GM12801 (cell line): Measurements from ENCODE around the gene TMEM132D.

Source experiments
- CTCF ChIP-seq: IDR thresholded peaks from one replicate; pipeline ENCODE4 v1.5.1; 2011; ENCODE audit warnings: control low read depth; ENCODE audit not compliant: insufficient read length; ENCODE audit errors: extremely low read depth

Gene TMEM132D

GRCh38 chr12:129200576-129200975 lies 703.2 kb downstream of the TMEM132D start:
- TF ChIP-seq CTCF, result no peak

- TF ChIP-seq CTCF, result no peak
Measured at GRCh38 chr12:129196927-129197326, 706.9 kb downstream of the TMEM132D start.

GRCh38 chr12:129195081-129195480 lies 708.7 kb downstream of the TMEM132D start:
- no peak for TF ChIP-seq CTCF

GRCh38 chr12:129193263-129193871 lies 710.5 kb downstream of the TMEM132D start:
- TF ChIP-seq CTCF, result no peak

- no peak for TF ChIP-seq CTCF
Measured at GRCh38 chr12:129190827-129191226, 713.0 kb downstream of the TMEM132D start.

GRCh38 chr12:129186952-129187351 lies 716.9 kb downstream of the TMEM132D start:
- no peak for TF ChIP-seq CTCF

GRCh38 chr12:129185855-129186254 lies 718.0 kb downstream of the TMEM132D start:
- no peak for TF ChIP-seq CTCF
